Uterus (tissue), 2 donors: Measurements from ENCODE around the gene MCRIP1.

Source experiments
- CTCF ChIP-seq, 4 experiments: fragments of 200-600 bp in 2 of 4; fragments of 450-650 bp in 2 of 4; sonication (generic) in 2 of 4; IDR thresholded peaks; one replicate each; pipeline ENCODE4 v1.5.1; 2016 to 2019; ENCODE audit warnings: antibody characterized with exemption in 4 of 4, mild to moderate bottlenecking in 2 of 4, moderate library complexity in 1 of 4
- POLR2A ChIP-seq, 2 donors: fragments of 450-650 bp; IDR thresholded peaks; one replicate each; pipeline ENCODE4 v1.6.1; 2016; ENCODE audit warnings: antibody characterized with exemption in 2 of 2, mild to moderate bottlenecking in 1 of 2, moderate library complexity in 1 of 2

- TF ChIP-seq CTCF (IDR thresholded peaks at IDR 0.05) (no peak), POLR2A (IDR thresholded peaks at IDR 0.05) (no peak)
Measured at GRCh38 chr17:81839301-81839700, 6.2 kb upstream of the MCRIP1 start.
